ENCODE results near the gene KDM4B. TPM values are rescaled to one million over a fixed set of nuclear protein-coding genes. Genes with fewer than 3 reads are reported as not detected.

KDM4B gene
- total RNA-seq, 1 experiment from 2014 or later: 43.7 TPM

DNA sequence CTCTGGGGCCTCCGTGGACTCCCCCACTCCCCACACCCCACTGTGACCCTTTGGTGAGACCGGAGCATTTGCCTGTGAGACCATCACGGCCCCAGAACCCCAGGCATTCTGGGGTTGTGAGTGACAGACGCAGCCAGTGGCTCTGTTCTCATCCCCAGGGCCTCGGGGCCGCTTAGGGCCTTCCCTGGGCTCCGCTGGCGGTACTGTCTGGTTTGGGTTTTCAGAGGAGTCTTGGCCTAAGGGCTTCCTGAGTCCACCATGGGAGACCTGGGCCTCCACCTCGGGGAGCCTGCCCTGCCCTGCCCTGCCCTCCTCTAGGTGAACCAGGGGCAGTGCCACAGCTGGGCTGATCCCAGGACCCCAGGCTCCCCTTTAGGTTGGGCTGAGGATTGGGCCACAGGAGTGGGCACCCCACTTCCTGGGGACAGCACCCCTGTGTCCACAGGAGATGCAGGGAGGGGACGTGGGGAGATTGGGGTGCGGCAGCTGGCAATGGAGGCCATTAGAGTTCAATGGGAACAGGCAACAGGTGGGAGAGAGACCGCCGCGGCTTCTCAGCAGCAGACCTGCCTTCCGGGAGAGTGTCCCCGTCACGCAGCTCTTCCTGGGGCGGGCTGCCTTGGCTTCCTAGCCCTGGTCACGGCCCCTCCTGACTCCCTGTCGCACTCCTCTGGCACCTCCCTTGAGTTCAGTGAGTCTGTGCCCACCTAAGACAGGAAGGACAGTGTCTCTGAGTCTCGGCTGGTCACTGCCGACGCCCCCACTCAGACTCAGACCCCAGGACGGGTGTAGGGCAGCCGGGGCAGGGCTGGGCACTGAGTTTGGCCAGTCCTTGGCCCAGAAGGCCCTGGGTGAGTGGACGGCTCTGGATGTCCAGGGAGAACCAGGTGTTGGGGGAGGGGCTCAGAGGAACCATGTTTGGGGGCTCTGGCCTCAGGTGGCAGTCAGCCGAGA is 164.1 kb downstream of the KDM4B start:
- no peak overlapping the region for H2BK120ac ChIP-seq (ENCODE audit: low read depth, low read length, poor library complexity, severe bottlenecking)
- H3K9ac ChIP-seq (ENCODE audit: extremely low read depth, insufficient read length, low read length): no peak overlapping the region
- H3K4me1 ChIP-seq (ENCODE audit: insufficient read depth, low read length): no peaks in the 10 kb centered on the region; the same call in 1 of the 2 replicates
- TF ChIP-seq CTCF (conservative IDR thresholded peaks at IDR 0.05): no peak
- peaks cover 3 to 32% (median 26%) of the 10 kb centered on the region in 3 experiments; a peak in 6 of 7 replicates for H3K36me3 Mint-ChIP-seq (ENCODE audit: insufficient read depth in 1 of 3, low read depth in 3 of 3)
- H3K27ac ChIP-seq (ENCODE audit: insufficient read length, low read depth, low read length): no peak overlapping the region
- no peak overlapping the region for H3K18ac ChIP-seq (ENCODE audit: insufficient read length, low read depth, low read length)
- no peak overlapping the region for H3T11ph ChIP-seq (ENCODE audit: low read length)
- H2BK12ac ChIP-seq (ENCODE audit: insufficient read length, low read depth, low read length): no peak overlapping the region
- H4K91ac ChIP-seq (ENCODE audit: insufficient read length, low read depth, low read length): no peak overlapping the region
- peaks cover 25 to 55% of the 10 kb centered on the region in 2 experiments for H3K4me1 Mint-ChIP-seq
- H2AK5ac ChIP-seq (ENCODE audit: insufficient read length, low read length): no peak overlapping the region
- H3K79me1 ChIP-seq (ENCODE audit: insufficient read depth, low read depth, low read length, poor library complexity, severe bottlenecking): no peaks in the 10 kb centered on the region
- no peaks in the 10 kb centered on the region for H4K20me1 ChIP-seq (ENCODE audit: control insufficient read depth, insufficient read depth, insufficient read length)
- no peak overlapping the region for H4K8ac ChIP-seq (replicated peaks; ENCODE audit: insufficient read length, low read depth, low read length)
- H3K23ac ChIP-seq (ENCODE audit: insufficient read length, low read depth, low read length): no peak overlapping the region
- no peaks in the 10 kb centered on the region; the same call in 1 of the 2 replicates for H3K27me3 Mint-ChIP-seq (ENCODE audit: low read depth)
- no peak for DNase-seq
- no peak overlapping the region for H3K56ac ChIP-seq (ENCODE audit: insufficient read length, low read depth, low read length)
- H2BK15ac ChIP-seq (ENCODE audit: low read depth, low read length): no peak overlapping the region
- H2AFZ ChIP-seq (ENCODE audit: low read length): no peak overlapping the region
- no peaks in the 10 kb centered on the region for H3K9me3 ChIP-seq (ENCODE audit: control insufficient read depth, low read depth, low read length)
- H3K79me2 ChIP-seq (ENCODE audit: insufficient read depth, low read length): no peaks in the 10 kb centered on the region
- no peak overlapping the region for H3K4me3 Mint-ChIP-seq
- H3K4me2 ChIP-seq (ENCODE audit: insufficient read depth, insufficient read length, low read length): no peak overlapping the region
- no peaks in the 10 kb centered on the region for H3K27me3 ChIP-seq (ENCODE audit: insufficient read depth, low read length)
- no peak overlapping the region; the same call in 1 of the 2 replicates for H3K14ac ChIP-seq (ENCODE audit: insufficient read depth, low read length)
- peak overlapping the region; percentile 85 to 93 (median 88); a peak in 4 of 7 replicates for H3K27ac Mint-ChIP-seq
- peaks cover 5% of the 10 kb centered on the region for H3K23me2 ChIP-seq (ENCODE audit: insufficient read length, low read depth, low read length, poor library complexity, severe bottlenecking)
- no peaks in the 10 kb centered on the region for H3K9me3 Mint-ChIP-seq
- H4K5ac ChIP-seq (ENCODE audit: insufficient read length, low read depth, low read length): no peak overlapping the region
- H3K4ac ChIP-seq (ENCODE audit: low read depth, low read length): no peak overlapping the region
- H2BK20ac ChIP-seq (ENCODE audit: low read depth, low read length, poor library complexity, severe bottlenecking): no peak overlapping the region
- no CpG with 5 or more reads among the region's 27 CpGs for whole genome bisulfite sequencing (ENCODE audit: extremely low coverage, insufficient read length, low lambda C conversion rate)
- H2BK5ac ChIP-seq (ENCODE audit: insufficient read length, low read length): no peak overlapping the region
